Activated CD4-positive, alpha-beta T cell treated with anti-CD3 and anti-CD28 coated beads, Interleukin-2, amount 50 U/mL, for 16 hours (primary cell): ENCODE data around the gene RFC4.

Experiments
- DNase-seq: peaks from one replicate; pipeline ENCODE4 v3.0.0-alpha.2; 2020

The RFC4 gene

GRCh38 chr3:186742618-186743380 lies 63.5 kb downstream of the RFC4 start:
- DNase-seq = no peak
